ENCODE results near the gene REC114. TPM values are rescaled to one million over a fixed set of nuclear protein-coding genes. Genes with fewer than 3 reads are reported as not detected.
"Not testable (repeated sequence)": the region's sequence is repeated elsewhere in the genome, so short reads cannot be mapped to it uniquely, and the experiment has no call there.

The REC114 gene
- total and polyA plus RNA-seq, 2 donors (not counting 1 experiment from before 2014, with no cell fraction given), result not detected

GRCh38 chr15:73540161-73540560, 97.2 kb downstream of the REC114 start:
- TF ChIP-seq EZH2 (IDR thresholded peaks at IDR 0.05; ENCODE audit: borderline replicate concordance, insufficient read depth, low read depth, low read length, poor library complexity, severe bottlenecking) (no peak), CTCF (IDR thresholded peaks at IDR 0.05) (no peak)
- Histone ChIP-seq H3K4me1 (ENCODE audit: control insufficient read depth in 2 of 2, insufficient read depth in 2 of 2, low read length in 2 of 2) (no peaks in the 10 kb centered on the region), H3K9me3 (ENCODE audit: control extremely low read depth in 1 of 3, control insufficient read depth in 2 of 3, insufficient read depth in 1 of 3, low read length in 2 of 3) (no peaks in the 10 kb centered on the region), H3K9ac (ENCODE audit: low read length) (no peak overlapping the region), H3K27me3 (replicated peaks in 1 of 4; ENCODE audit: control extremely low read depth in 1 of 4, control insufficient read depth in 3 of 4, insufficient read depth in 4 of 4, low read length in 3 of 4) (no peaks in the 10 kb centered on the region), H4K20me1 (ENCODE audit: control insufficient read depth, insufficient read depth, low read length, poor library complexity, severe bottlenecking) (no peaks in the 10 kb centered on the region), H2AFZ (ENCODE audit: insufficient read depth, low read depth, low read length, poor library complexity, severe bottlenecking) (no peak overlapping the region), H3K36me3 (replicated peaks in 1 of 2; ENCODE audit: control extremely low read depth in 1 of 2, control insufficient read depth in 1 of 2, extremely low read depth in 1 of 2, insufficient read depth in 2 of 2, low read length in 1 of 2) (no peaks in the 10 kb centered on the region), H3K79me2 (ENCODE audit: control insufficient read depth, insufficient read depth, low read length) (no peaks in the 10 kb centered on the region), H3K4me3 (ENCODE audit: control extremely low read depth in 1 of 5, extremely low read depth in 1 of 5, insufficient read depth in 1 of 5, low read depth in 2 of 5, low read length in 4 of 5) (no peak overlapping the region), H3K27ac (ENCODE audit: low read length in 2 of 2) (no peak overlapping the region), H3K4me2 (replicated peaks; ENCODE audit: low read depth, low read length, poor library complexity, severe bottlenecking) (no peak overlapping the region)
- ChIA-PET CTCF (no interaction called here), POLR2A (no interaction called here)
- intact Hi-C loops (cut with micrococcal nuclease), result no loop called here
- no peak overlapping the region for H3K27ac Mint-ChIP-seq
- DNase-seq (no peak), ATAC-seq (ENCODE audit: low read depth) (no peak)
- no peaks in the 10 kb centered on the region for H3K9me3 Mint-ChIP-seq (ENCODE audit: insufficient read depth)
- H3K27me3 Mint-ChIP-seq, result no peaks in the 10 kb centered on the region
- WGBS (ENCODE audit: insufficient coverage), result no CpG with 5 or more reads among the region's 3 CpGs
- no peaks in the 10 kb centered on the region for H3K4me1 Mint-ChIP-seq
- no peak overlapping the region for H3K4me3 Mint-ChIP-seq

- Histone ChIP-seq H3K27me3 (replicated peaks in 1 of 4; ENCODE audit: control extremely low read depth in 1 of 4, control insufficient read depth in 3 of 4, insufficient read depth in 4 of 4, low read length in 3 of 4) (no peaks in the 10 kb centered on the region), H3K27ac (ENCODE audit: low read length in 2 of 2) (no peak overlapping the region), H3K4me1 (ENCODE audit: control insufficient read depth in 2 of 2, insufficient read depth in 2 of 2, low read length in 2 of 2) (no peaks in the 10 kb centered on the region), H3K79me2 (ENCODE audit: control insufficient read depth, insufficient read depth, low read length) (no peaks in the 10 kb centered on the region), H3K4me3 (ENCODE audit: control extremely low read depth in 1 of 5, extremely low read depth in 1 of 5, insufficient read depth in 1 of 5, low read depth in 2 of 5, low read length in 4 of 5) (no peak overlapping the region), H3K4me2 (replicated peaks; ENCODE audit: low read depth, low read length, poor library complexity, severe bottlenecking) (no peak overlapping the region), H3K9me3 (ENCODE audit: control extremely low read depth in 1 of 3, control insufficient read depth in 2 of 3, insufficient read depth in 1 of 3, low read length in 2 of 3) (no peaks in the 10 kb centered on the region), H3K9ac (ENCODE audit: low read length) (no peak overlapping the region), H4K20me1 (ENCODE audit: control insufficient read depth, insufficient read depth, low read length, poor library complexity, severe bottlenecking) (no peaks in the 10 kb centered on the region), H2AFZ (ENCODE audit: insufficient read depth, low read depth, low read length, poor library complexity, severe bottlenecking) (no peak overlapping the region), H3K36me3 (replicated peaks in 1 of 2; ENCODE audit: control extremely low read depth in 1 of 2, control insufficient read depth in 1 of 2, extremely low read depth in 1 of 2, insufficient read depth in 2 of 2, low read length in 1 of 2) (no peaks in the 10 kb centered on the region)
- no peak for DNase-seq
- no peak for TF ChIP-seq EZH2 (IDR thresholded peaks at IDR 0.05; ENCODE audit: borderline replicate concordance, insufficient read depth, low read depth, low read length, poor library complexity, severe bottlenecking)
- no peak for TF ChIP-seq CTCF (IDR thresholded peaks at IDR 0.05)
- H3K27me3 Mint-ChIP-seq, result no peaks in the 10 kb centered on the region
- H3K9me3 Mint-ChIP-seq (ENCODE audit: insufficient read depth), result no peaks in the 10 kb centered on the region
- intact Hi-C loops (cut with micrococcal nuclease), result no loop called here
- ChIA-PET POLR2A (no interaction called here), CTCF (no interaction called here)
- H3K4me3 Mint-ChIP-seq, result no peak overlapping the region
- no peak for ATAC-seq (ENCODE audit: low read depth)
- H3K27ac Mint-ChIP-seq, result no peak overlapping the region
- no peaks in the 10 kb centered on the region for H3K4me1 Mint-ChIP-seq
Observed at GRCh38 chr15:73541479-73541878, 98.5 kb downstream of the REC114 start.

- H3K4me1 Mint-ChIP-seq; H3K27me3 ChIP-seq (replicated peaks in 1 of 4; ENCODE audit: control extremely low read depth in 1 of 4, control insufficient read depth in 3 of 4, insufficient read depth in 4 of 4, low read length in 3 of 4); intact Hi-C loops (cut with micrococcal nuclease); H3K27ac ChIP-seq (ENCODE audit: low read length in 2 of 2); H3K27ac Mint-ChIP-seq; ATAC-seq (ENCODE audit: low read depth); H3K9me3 ChIP-seq (ENCODE audit: control extremely low read depth in 1 of 3, control insufficient read depth in 2 of 3, insufficient read depth in 1 of 3, low read length in 2 of 3); H4K20me1 ChIP-seq (ENCODE audit: control insufficient read depth, insufficient read depth, low read length, poor library complexity, severe bottlenecking); H3K36me3 ChIP-seq (replicated peaks in 1 of 2; ENCODE audit: control extremely low read depth in 1 of 2, control insufficient read depth in 1 of 2, extremely low read depth in 1 of 2, insufficient read depth in 2 of 2, low read length in 1 of 2); H3K4me3 ChIP-seq (ENCODE audit: control extremely low read depth in 1 of 5, extremely low read depth in 1 of 5, insufficient read depth in 1 of 5, low read depth in 2 of 5, low read length in 4 of 5); H3K27me3 Mint-ChIP-seq; DNase-seq; H3K4me2 ChIP-seq (replicated peaks; ENCODE audit: low read depth, low read length, poor library complexity, severe bottlenecking); POLR2A ChIA-PET; H3K79me2 ChIP-seq (ENCODE audit: control insufficient read depth, insufficient read depth, low read length); H3K9ac ChIP-seq (ENCODE audit: low read length); H3K4me1 ChIP-seq (ENCODE audit: control insufficient read depth in 2 of 2, insufficient read depth in 2 of 2, low read length in 2 of 2); H3K4me3 Mint-ChIP-seq; H2AFZ ChIP-seq (ENCODE audit: insufficient read depth, low read depth, low read length, poor library complexity, severe bottlenecking); H3K9me3 Mint-ChIP-seq (ENCODE audit: insufficient read depth): not testable (repeated sequence)
- CTCF ChIA-PET, result interaction anchor here (1.2 kb wide), 1 partner anchor 12 kb away, joined by 3 read pairs; no protein-coding TSS in a partner anchor
- WGBS (ENCODE audit: insufficient coverage), result no CpG with 5 or more reads among the region's 3 CpGs
Observed at GRCh38 chr15:73548925-73549324, 106.0 kb downstream of the REC114 start.
